Measurements from ENCODE around the gene UPP1. TPM values are rescaled to one million over a fixed set of nuclear protein-coding genes. Genes with fewer than 3 reads are reported as not detected.

UPP1 gene
- total RNA-seq, 4 donors from 2014 or later = 7.1 to 26.8 (median 10.6) TPM

GRCh38 chr7:48102530-48102929 lies 13.5 kb downstream of the UPP1 start:
- H3K9me3 ChIP-seq = no peaks in the 10 kb centered on the region
- H3K4me3 ChIP-seq = no peak overlapping the region
- H3K27ac ChIP-seq (replicated peaks in 1 of 4) = no peak overlapping the region
- H3K27me3 ChIP-seq = no peaks in the 10 kb centered on the region
- peak; percentile 34 for DNase-seq (ENCODE audit: extremely low spot score)
- H3K36me3 ChIP-seq = peaks cover 7 to 96% (median 79%) of the 10 kb centered on the region in 4 donors
- WGBS = 95% methylated on average over 4 of the region's 4 CpGs
- no peaks in the 10 kb centered on the region for H3K4me1 ChIP-seq
- intact Hi-C loops (cut with DNase I) = no loop called here
- TF ChIP-seq EP300 (IDR thresholded peaks at IDR 0.05) = no peak
- no peak for TF ChIP-seq POLR2AphosphoS5 (IDR thresholded peaks at IDR 0.05)
- no peak for TF ChIP-seq POLR2A (IDR thresholded peaks at IDR 0.05; ENCODE audit: low read depth)
- no peak for TF ChIP-seq CTCF (IDR thresholded peaks at IDR 0.05)

- Histone ChIP-seq H3K4me1 (no peaks in the 10 kb centered on the region), H3K27me3 (no peaks in the 10 kb centered on the region), H3K4me3 (no peak overlapping the region), H3K36me3 (peaks cover 16 to 93% (median 78%) of the 10 kb centered on the region in 4 donors), H3K9me3 (no peaks in the 10 kb centered on the region), H3K27ac (replicated peaks in 1 of 4) (no peak overlapping the region)
- DNase-seq (ENCODE audit: extremely low spot score) = peak; percentile 19
- no peak for TF ChIP-seq EP300 (IDR thresholded peaks at IDR 0.05)
- no peak for TF ChIP-seq POLR2A (IDR thresholded peaks at IDR 0.05; ENCODE audit: low read depth)
- TF ChIP-seq CTCF (IDR thresholded peaks at IDR 0.05) = no peak
- no peak for TF ChIP-seq POLR2AphosphoS5 (IDR thresholded peaks at IDR 0.05)
- intact Hi-C loops (cut with DNase I) = no loop called here
- WGBS = 97% methylated on average over 5 of the region's 5 CpGs
Measured at GRCh38 chr7:48105045-48105444, 16.0 kb downstream of the UPP1 start.

- no peaks in the 10 kb centered on the region for H3K4me1 ChIP-seq
- DNase-seq (ENCODE audit: extremely low spot score) = peak; percentile 85
- WGBS = 94% methylated on average over 28 of the region's 29 CpGs
- H3K9me3 ChIP-seq = no peaks in the 10 kb centered on the region
- H3K36me3 ChIP-seq = peaks cover 16 to 72% (median 66%) of the 10 kb centered on the region in 4 donors
- intact Hi-C loops (cut with DNase I) = no loop called here
- TF ChIP-seq POLR2AphosphoS5 (IDR thresholded peaks at IDR 0.05) (no peak), EP300 (IDR thresholded peaks at IDR 0.05) (no peak), POLR2A (IDR thresholded peaks at IDR 0.05; ENCODE audit: low read depth) (no peak), CTCF (IDR thresholded peaks at IDR 0.05) (no peak)
- no peak overlapping the region for H3K4me3 ChIP-seq
- no peaks in the 10 kb centered on the region for H3K27me3 ChIP-seq
- H3K27ac ChIP-seq (replicated peaks in 1 of 4) = no peak overlapping the region
Measured at GRCh38 chr7:48106906-48107659, 18.0 kb downstream of the UPP1 start.

- DNase-seq (ENCODE audit: extremely low spot score) = peak; percentile 91
- Histone ChIP-seq H3K27ac (replicated peaks in 1 of 4) (no peak overlapping the region), H3K4me1 (no peaks in the 10 kb centered on the region), H3K36me3 (peaks cover 16 to 63% (median 57%) of the 10 kb centered on the region in 4 donors), H3K27me3 (no peaks in the 10 kb centered on the region), H3K9me3 (no peaks in the 10 kb centered on the region), H3K4me3 (no peak overlapping the region)
- WGBS = 96% methylated on average over 18 of the region's 18 CpGs
- no peak for TF ChIP-seq CTCF (IDR thresholded peaks at IDR 0.05)
- TF ChIP-seq POLR2A (IDR thresholded peaks at IDR 0.05; ENCODE audit: low read depth) = no peak
- no peak for TF ChIP-seq EP300 (IDR thresholded peaks at IDR 0.05)
- no peak for TF ChIP-seq POLR2AphosphoS5 (IDR thresholded peaks at IDR 0.05)
- intact Hi-C loops (cut with DNase I) = no loop called here
Measured at GRCh38 chr7:48107926-48108472, 18.9 kb downstream of the UPP1 start.
